A549 (cell line): ENCODE results near the gene SPAG5.
"Not testable (repeated sequence)": the region's sequence is repeated elsewhere in the genome, so short reads cannot be mapped to it uniquely, and the experiment has no call there.

Experiments
- CBX2 ChIP-seq: fragments of 200-600 bp; sonication (generic); IDR thresholded peaks from 2 replicates; pipeline ENCODE4 v1.6.1; 2016; ENCODE audit warnings: low read depth, mild to moderate bottlenecking, borderline replicate concordance
- CBX8 ChIP-seq: fragments of 200-600 bp; sonication (generic); IDR thresholded peaks from 2 replicates; pipeline ENCODE4 v1.6.1; 2016
- CHD4 ChIP-seq: fragments of 200-600 bp; sonication (generic); IDR thresholded peaks from 2 replicates; pipeline ENCODE4 v1.6.1; 2016; ENCODE audit warnings: antibody characterized with exemption, mild to moderate bottlenecking, borderline replicate concordance
- EP300 ChIP-seq, 2 experiments: fragments of >200 bp; sonication (Bioruptor Twin); formaldehyde crosslinking; IDR thresholded peaks; 2 replicates in 1 of 2; 3 replicates in 1 of 2; pipeline ENCODE4 v1.6.1; 2016 to 2017
- ESRRA ChIP-seq: fragments of 150-350 bp; IDR thresholded peaks from 2 replicates; pipeline ENCODE4 v1.6.1; 2014; ENCODE audit warnings: mild to moderate bottlenecking, low read length, borderline replicate concordance
- HDAC2 ChIP-seq: fragments of 200-600 bp; sonication (generic); IDR thresholded peaks from 2 replicates; pipeline ENCODE4 v1.6.1; 2016
- POLR2A ChIP-seq: IDR thresholded peaks from 2 replicates; pipeline ENCODE4 v1.6.1; 2012; ENCODE audit warnings: mild to moderate bottlenecking, low read length
- SMC3 ChIP-seq: fragments of >200 bp; sonication (Bioruptor Twin); formaldehyde crosslinking; IDR thresholded peaks from 3 replicates; pipeline ENCODE4 v1.6.1; 2018; ENCODE audit warnings: inconsistent platforms
- ZC3H11A ChIP-seq: fragments of 450-650 bp; IDR thresholded peaks from 2 replicates; pipeline ENCODE4 v1.6.1; 2014; ENCODE audit warnings: antibody characterized with exemption, mild to moderate bottlenecking
- TF ChIP-seq, protein P1 (sequence below): IDR thresholded peaks from 2 replicates; pipeline ENCODE4 v1.6.1; 2012; ENCODE audit warnings: low read depth, borderline replicate concordance
- TF ChIP-seq, protein P2 (sequence below): fragments of >200 bp; sonication (Bioruptor Twin); formaldehyde crosslinking; IDR thresholded peaks from 3 replicates; pipeline ENCODE4 v1.5.1; 2016
- TF ChIP-seq, protein P3 (sequence below): fragments of 450-650 bp; IDR thresholded peaks from 2 replicates; pipeline ENCODE4 v1.6.1; 2014; ENCODE audit warnings: antibody characterized with exemption

DNA sequence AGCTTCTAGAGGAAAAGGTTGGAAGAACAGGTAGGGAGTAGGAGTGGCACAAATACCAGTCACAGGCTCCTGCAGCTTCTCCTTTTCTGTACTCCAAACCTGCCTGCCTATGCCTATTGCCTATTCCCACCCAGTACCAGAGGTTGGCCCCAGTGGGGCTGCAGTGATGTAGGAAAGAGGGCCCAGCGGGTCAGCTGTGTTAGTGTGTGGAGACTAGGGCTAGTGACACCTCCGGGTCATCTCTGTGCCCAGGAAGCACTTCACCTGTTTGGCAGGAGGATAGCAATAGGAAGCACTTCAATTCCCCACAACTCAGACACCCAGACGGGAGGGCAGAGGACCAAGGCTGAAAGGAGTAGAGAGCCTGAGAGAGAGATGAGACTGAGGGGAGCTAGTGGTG, 22.8 kb downstream of the SPAG5 start:
- not testable (repeated sequence) for TF ChIP-seq POLR2A; ESRRA; CHD4; HDAC2; EP300 (IDR thresholded peaks at IDR 0.05); CBX2; ZC3H11A; SMC3; CBX8
- TF ChIP-seq, protein P1, sequence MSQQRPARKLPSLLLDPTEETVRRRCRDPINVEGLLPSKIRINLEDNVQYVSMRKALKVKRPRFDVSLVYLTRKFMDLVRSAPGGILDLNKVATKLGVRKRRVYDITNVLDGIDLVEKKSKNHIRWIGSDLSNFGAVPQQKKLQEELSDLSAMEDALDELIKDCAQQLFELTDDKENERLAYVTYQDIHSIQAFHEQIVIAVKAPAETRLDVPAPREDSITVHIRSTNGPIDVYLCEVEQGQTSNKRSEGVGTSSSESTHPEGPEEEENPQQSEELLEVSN: not testable (repeated sequence)
- TF ChIP-seq, protein P2, sequence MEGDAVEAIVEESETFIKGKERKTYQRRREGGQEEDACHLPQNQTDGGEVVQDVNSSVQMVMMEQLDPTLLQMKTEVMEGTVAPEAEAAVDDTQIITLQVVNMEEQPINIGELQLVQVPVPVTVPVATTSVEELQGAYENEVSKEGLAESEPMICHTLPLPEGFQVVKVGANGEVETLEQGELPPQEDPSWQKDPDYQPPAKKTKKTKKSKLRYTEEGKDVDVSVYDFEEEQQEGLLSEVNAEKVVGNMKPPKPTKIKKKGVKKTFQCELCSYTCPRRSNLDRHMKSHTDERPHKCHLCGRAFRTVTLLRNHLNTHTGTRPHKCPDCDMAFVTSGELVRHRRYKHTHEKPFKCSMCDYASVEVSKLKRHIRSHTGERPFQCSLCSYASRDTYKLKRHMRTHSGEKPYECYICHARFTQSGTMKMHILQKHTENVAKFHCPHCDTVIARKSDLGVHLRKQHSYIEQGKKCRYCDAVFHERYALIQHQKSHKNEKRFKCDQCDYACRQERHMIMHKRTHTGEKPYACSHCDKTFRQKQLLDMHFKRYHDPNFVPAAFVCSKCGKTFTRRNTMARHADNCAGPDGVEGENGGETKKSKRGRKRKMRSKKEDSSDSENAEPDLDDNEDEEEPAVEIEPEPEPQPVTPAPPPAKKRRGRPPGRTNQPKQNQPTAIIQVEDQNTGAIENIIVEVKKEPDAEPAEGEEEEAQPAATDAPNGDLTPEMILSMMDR: not testable (repeated sequence)
- TF ChIP-seq, protein P3, sequence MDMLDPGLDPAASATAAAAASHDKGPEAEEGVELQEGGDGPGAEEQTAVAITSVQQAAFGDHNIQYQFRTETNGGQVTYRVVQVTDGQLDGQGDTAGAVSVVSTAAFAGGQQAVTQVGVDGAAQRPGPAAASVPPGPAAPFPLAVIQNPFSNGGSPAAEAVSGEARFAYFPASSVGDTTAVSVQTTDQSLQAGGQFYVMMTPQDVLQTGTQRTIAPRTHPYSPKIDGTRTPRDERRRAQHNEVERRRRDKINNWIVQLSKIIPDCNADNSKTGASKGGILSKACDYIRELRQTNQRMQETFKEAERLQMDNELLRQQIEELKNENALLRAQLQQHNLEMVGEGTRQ: not testable (repeated sequence)
